Activated T-helper 1 cell treated with Interleukin-2 at 50 U/mL for 16 hours (primary cell): ENCODE results near the gene CLCNKA.

Experiments
- DNase-seq: peaks from one replicate; pipeline ENCODE4 v3.0.0-alpha.2; 2020; ENCODE audit warnings: low read depth

The CLCNKA gene

GRCh38 chr1:16063226-16063829 is 41.5 kb downstream of the CLCNKA start:
- DNase-seq = no peak

GRCh38 chr1:16063921-16064320 is 42.1 kb downstream of the CLCNKA start:
- no peak for DNase-seq

GRCh38 chr1:16064536-16065268 is 42.9 kb downstream of the CLCNKA start:
- no peak for DNase-seq

GRCh38 chr1:16065269-16065576 is 43.4 kb downstream of the CLCNKA start:
- no peak for DNase-seq

- no peak for DNase-seq
Measured at GRCh38 chr1:16066245-16066644, 44.4 kb downstream of the CLCNKA start.

- DNase-seq = no peak
Measured at GRCh38 chr1:16067127-16067768, 45.4 kb downstream of the CLCNKA start.

- DNase-seq = no peak
Measured at GRCh38 chr1:16067933-16068332, 46.1 kb downstream of the CLCNKA start.

- no peak for DNase-seq
Measured at GRCh38 chr1:16068356-16069270, 46.8 kb downstream of the CLCNKA start.

GRCh38 chr1:16070640-16071355 is 49.0 kb downstream of the CLCNKA start:
- DNase-seq = no peak

- no peak for DNase-seq
Measured at GRCh38 chr1:16071614-16072013, 49.8 kb downstream of the CLCNKA start.

GRCh38 chr1:16072095-16072494 is 50.3 kb downstream of the CLCNKA start:
- no peak for DNase-seq

- DNase-seq = no peak
Measured at GRCh38 chr1:16072616-16073484, 51.0 kb downstream of the CLCNKA start.

- DNase-seq = peak; percentile 20
Measured at GRCh38 chr1:16073490-16074119, 51.8 kb downstream of the CLCNKA start, which contains the start of gene FAM131C. TSS of gene FAM131C (minus strand) at chr1:16073651. CDS start at chr1:16073442, 209 bp downstream.

- no peak for DNase-seq
Measured at GRCh38 chr1:16074217-16074616, 52.4 kb downstream of the CLCNKA start.

GRCh38 chr1:16075337-16076030 is 53.6 kb downstream of the CLCNKA start:
- no peak for DNase-seq

- no peak for DNase-seq
Measured at GRCh38 chr1:16076031-16076864, 54.4 kb downstream of the CLCNKA start.

- DNase-seq = no peak
Measured at GRCh38 chr1:16076865-16077238, 55.0 kb downstream of the CLCNKA start.

GRCh38 chr1:16077406-16078245 is 55.8 kb downstream of the CLCNKA start:
- no peak for DNase-seq
